ENCODE measurements around the gene STRA8.

The STRA8 gene, protein sequence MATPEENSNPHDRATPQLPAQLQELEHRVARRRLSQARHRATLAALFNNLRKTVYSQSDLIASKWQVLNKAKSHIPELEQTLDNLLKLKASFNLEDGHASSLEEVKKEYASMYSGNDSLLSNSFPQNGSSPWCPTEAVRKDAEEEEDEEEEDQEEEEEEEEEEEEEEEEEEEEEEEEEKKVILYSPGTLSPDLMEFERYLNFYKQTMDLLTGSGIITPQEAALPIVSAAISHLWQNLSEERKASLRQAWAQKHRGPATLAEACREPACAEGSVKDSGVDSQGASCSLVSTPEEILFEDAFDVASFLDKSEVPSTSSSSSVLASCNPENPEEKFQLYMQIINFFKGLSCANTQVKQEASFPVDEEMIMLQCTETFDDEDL

DNA sequence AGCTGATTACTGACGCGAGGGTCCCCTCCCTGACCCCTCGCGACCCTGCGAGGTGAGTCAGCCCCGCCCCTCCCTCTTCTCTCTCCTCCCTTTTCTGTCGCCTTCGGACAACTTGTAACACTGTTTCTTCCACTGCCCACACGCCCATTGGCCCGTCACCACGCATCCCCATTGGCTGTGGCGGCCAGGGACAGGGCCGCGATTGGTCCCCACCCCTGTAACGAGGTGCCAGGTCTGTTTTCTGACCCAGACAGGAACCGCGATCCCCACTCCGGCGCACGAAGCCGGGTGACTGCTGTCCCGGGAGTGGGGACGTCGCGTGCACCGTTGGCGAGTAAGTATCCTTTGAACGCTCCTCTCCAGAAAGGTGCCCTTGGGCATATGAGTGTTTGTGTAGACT is at the start of gene STRA8:
Gene STRA8, plus strand, starts transcription at position 269 of the 400 bp plus-strand sequence. CDS start 6,687 bp downstream, outside the sequence.
- no peak for TF ChIP-seq CTCF (IDR thresholded peaks at IDR 0.05; ENCODE audit: low read depth, low read length, missing control alignments)
- DNase-seq (ENCODE audit: low read depth), result no peak
- H3K4me3 ChIP-seq (ENCODE audit: low read depth, low read length), result no peak within 1 kb of the TSS
- in situ Hi-C loops (cut with HindIII; ENCODE audit: low sequenced_read_pairs), result no loop called here

DNA sequence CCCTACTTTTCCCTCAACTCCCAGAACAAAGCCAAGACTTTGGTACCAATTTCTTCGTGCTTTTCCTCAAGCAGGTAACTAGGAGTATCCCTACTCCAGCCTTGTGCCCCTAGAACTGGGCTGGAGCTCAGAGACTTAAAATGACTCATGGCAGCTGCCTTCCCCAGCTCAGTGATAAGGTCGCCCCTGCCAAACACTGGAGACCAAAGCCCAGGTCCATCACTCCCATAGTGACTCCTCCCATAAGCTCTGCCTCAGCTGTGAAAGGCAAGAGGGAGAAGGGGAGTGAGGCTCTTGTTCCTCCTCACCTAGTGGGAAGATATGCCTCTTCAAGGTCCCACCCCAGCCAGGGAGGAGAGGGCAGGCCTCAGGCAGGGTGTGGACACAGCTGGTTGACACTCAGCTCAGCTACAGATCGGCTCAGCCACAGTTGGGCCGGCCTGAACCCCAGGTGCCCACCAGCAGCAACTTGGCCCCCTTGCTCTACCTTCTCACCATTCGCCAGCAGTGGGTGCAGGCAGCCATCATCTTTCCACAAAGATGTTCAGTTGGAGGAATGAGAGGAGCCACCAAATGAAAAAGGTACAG is 49.3 kb upstream of the STRA8 start:
- H3K4me3 ChIP-seq (ENCODE audit: low read depth, low read length), result no peak overlapping the region
- in situ Hi-C loops (cut with HindIII; ENCODE audit: low sequenced_read_pairs), result no loop called here
- DNase-seq (ENCODE audit: low read depth), result no peak
- no peak for TF ChIP-seq CTCF (IDR thresholded peaks at IDR 0.05; ENCODE audit: low read depth, low read length, missing control alignments)

GRCh38 chr7:135185471-135186260 is 48.0 kb upstream of the STRA8 start:
- DNase-seq (ENCODE audit: low read depth), result no peak
- H3K4me3 ChIP-seq (ENCODE audit: low read depth, low read length), result no peak overlapping the region
- no peak for TF ChIP-seq CTCF (IDR thresholded peaks at IDR 0.05; ENCODE audit: low read depth, low read length, missing control alignments)
- in situ Hi-C loops (cut with HindIII; ENCODE audit: low sequenced_read_pairs), result no loop called here

DNA sequence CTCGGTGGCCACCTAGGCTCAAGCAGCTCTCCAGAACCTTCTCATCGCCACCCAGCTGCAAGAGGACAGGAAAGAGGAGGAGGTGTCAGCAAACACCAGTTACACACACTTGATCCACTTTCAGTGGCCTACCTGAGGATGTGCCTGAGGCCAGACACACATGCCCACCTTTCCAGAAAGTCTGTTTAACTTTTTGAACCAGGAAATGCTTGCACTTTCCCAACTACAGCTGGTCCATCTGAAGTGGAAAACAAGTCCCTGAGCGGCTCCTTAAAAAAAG is 47.4 kb upstream of the STRA8 start:
- no peak overlapping the region for H3K4me3 ChIP-seq (ENCODE audit: low read depth, low read length)
- TF ChIP-seq CTCF (IDR thresholded peaks at IDR 0.05; ENCODE audit: low read depth, low read length, missing control alignments), result no peak
- no peak for DNase-seq (ENCODE audit: low read depth)
- in situ Hi-C loops (cut with HindIII; ENCODE audit: low sequenced_read_pairs), result no loop called here

DNA sequence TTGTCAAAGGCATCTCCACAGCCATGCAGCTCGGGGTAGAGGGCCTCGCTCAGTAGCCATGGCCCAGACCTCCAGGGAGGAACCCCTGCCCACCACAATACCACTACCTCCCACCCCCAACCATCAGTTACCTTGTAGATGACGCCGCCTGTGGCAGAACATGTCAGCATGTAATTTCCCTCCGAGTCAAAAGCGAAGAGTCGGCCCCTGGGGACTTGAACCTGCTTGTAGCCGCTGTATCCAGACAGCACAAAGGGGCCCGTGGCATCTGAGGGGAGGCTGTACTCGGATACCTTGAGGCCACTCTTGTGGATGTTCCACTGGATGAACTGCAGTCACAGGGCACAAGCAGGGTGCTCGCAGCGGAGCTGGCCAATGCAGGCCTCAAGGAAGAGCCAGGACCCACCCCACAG is 46.8 kb upstream of the STRA8 start:
- DNase-seq (ENCODE audit: low read depth), result no peak
- in situ Hi-C loops (cut with HindIII; ENCODE audit: low sequenced_read_pairs), result no loop called here
- TF ChIP-seq CTCF (IDR thresholded peaks at IDR 0.05; ENCODE audit: low read depth, low read length, missing control alignments), result no peak
- no peak overlapping the region for H3K4me3 ChIP-seq (ENCODE audit: low read depth, low read length)

- no peak for TF ChIP-seq CTCF (IDR thresholded peaks at IDR 0.05; ENCODE audit: low read depth, low read length, missing control alignments)
- DNase-seq (ENCODE audit: low read depth), result no peak
- no peak overlapping the region for H3K4me3 ChIP-seq (ENCODE audit: low read depth, low read length)
- in situ Hi-C loops (cut with HindIII; ENCODE audit: low sequenced_read_pairs), result no loop called here
These were observed 45.2 kb upstream of the STRA8 start for GRCh38 chr7:135188298-135188984.
